Activated naive CD4-positive, alpha-beta T cell treated with anti-CD3 and anti-CD28 coated beads, Interleukin-2, amount 50 U/mL, for 16 hours (primary cell): ENCODE results near the gene CTBS.
A peak's percentile ranks its signal among the peaks of the same experiment; 100 is the strongest.
"Not testable (repeated sequence)": the region's sequence is repeated elsewhere in the genome, so short reads cannot be mapped to it uniquely, and the experiment has no call there.

Source experiments
- DNase-seq: peaks from one replicate; pipeline ENCODE4 v3.0.0-alpha.2; 2020

The CTBS gene, protein sequence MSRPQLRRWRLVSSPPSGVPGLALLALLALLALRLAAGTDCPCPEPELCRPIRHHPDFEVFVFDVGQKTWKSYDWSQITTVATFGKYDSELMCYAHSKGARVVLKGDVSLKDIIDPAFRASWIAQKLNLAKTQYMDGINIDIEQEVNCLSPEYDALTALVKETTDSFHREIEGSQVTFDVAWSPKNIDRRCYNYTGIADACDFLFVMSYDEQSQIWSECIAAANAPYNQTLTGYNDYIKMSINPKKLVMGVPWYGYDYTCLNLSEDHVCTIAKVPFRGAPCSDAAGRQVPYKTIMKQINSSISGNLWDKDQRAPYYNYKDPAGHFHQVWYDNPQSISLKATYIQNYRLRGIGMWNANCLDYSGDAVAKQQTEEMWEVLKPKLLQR

DNA sequence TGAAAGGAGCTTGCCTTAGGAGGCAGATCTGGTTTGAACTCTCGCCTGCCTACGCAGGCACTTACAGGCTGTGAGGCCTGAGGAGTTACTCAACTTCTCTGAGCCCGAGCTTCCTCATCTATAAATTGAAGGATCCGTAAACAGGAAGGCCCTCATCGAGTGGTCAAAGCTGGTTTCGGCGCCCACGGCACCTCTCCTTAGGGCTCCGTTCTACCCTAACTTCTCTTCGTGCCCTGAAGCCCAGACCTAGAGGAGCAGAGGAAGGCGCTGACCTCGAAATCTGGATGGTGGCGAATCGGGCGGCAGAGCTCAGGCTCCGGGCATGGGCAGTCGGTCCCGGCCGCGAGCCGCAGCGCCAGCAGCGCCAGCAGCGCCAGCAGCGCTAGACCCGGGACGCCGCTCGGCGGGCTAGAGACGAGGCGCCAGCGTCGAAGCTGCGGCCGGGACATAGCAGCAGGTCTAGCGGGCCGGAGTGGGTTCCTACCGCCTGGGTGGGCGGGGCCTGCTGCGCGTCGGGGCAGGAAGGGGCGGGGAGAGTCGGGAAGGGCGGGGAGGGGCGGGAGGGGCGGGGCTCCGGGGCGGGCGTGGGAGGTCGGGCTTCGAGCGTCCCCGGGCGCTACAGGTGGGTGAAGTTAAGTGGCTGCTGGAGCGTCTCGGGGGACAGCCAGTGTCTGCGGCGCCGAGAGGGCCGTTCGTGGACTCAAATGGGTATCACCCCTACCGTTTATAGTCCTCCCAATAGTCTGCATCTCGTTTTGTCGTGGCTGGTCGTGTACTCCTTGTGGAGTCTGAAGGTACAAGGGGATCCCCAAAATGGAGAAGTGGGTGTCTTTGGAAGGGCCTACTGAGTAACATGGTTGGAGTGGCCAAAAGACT, at the start of gene CTBS:
Gene CTBS, minus strand, starts transcription at position 474 of the 876 bp plus-strand sequence. Its CDS starts 25 bp downstream, at position 449.
- peak; percentile 82 for DNase-seq

DNA sequence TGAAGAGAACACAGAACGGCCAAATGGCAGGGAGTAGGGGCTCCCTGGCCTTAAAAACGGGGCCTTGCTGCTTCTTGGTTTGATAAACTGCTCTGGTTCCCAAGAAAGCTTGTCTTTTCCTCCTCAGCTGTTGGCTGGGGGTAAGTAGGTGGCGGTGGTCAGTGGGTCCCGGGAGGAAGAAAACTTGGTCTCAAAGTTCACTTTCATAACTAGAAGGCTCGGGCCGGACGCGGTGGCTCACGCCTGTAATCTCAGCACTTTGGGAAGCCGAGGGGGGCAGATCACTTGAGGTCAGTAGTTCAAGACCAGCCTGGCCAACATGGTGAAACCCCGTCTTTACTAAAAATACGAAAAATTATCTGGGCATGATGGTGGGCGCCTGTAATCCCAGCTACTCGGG, 47.3 kb upstream of the CTBS start:
- DNase-seq, result no peak

DNA sequence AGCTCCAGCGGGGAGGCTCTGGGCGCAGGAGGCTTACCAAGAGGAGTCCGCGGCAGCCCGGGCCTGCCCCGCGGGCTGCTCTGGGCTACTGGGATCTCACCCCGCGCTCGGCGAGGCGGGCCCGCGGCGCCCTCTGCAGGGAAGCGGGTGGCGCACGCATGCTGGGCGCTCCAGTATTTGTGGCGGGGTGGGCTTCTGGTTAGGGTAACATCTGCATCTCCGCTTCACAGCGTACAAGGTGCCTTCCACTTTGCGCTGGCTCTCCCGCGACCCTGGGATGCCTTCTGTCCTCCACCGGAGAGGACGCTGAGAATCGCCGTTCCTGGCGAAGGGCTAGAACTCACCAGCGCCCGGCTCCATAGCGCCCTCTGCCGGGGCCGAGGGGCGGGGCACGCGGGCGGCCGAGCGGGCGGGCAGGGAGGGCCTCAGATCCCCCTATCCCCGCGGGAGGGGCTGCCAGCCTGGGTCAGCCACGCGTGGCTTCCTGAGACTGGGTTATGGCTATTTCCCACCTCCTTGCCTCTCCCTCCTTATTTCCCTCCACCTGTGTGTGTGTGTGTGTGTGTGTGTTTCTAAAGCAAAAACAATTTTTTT, 46.6 kb upstream of the CTBS start:
- DNase-seq, result peak; percentile 80

DNA sequence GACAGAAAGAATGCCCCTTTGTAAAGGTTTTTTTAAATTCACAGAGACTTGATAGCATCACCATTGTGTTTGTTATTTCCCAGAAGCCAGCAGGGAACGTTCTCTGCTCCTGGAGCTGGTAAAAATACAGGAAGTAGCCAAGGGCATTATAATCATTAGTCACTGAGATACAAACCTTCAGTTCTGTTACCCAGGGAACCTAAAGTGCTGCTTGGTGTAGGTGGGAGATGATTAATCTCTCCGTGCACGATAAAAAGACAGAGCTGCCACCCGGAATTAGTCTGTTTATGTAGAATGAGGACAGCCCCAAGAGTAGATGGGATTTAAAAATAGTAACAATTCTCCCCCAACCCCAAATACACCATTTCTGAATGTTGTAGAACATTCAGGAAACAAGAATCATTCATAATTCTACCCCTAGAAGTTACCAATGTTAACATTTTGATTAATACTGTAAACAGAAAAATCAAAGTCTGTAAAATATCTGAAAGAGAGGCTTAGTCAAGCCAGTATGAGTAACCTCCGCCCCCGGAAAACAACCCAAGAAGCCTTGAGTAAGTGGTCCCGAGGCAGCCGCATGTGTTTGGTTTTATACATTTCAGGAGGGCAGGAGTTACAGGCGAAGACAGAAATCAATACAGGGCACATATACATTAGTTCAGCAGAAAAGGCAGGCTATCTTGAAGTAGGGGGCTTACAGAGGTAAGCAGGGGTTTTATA, 45.3 kb upstream of the CTBS start:
- DNase-seq, result peak; percentile 63

DNA sequence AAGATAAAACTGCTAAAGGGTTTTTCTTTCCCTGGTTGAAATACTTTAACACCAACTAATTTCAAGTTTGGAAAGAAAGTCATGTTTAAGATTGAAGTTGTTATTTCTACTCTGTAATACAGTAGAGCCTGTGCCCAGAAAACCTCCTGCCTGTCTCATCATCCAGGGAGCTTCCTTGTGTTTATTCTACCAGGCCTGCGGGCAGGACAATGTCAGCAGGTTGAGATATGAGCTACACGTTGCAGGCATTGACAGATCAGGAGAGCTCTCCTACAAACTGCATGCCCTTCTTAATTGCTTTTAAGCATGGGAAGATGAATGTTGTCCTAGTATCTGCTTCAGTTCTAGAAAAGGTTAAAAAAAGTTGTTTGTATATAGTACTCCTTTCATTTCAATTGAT, 43.1 kb upstream of the CTBS start:
- no peak for DNase-seq

DNA sequence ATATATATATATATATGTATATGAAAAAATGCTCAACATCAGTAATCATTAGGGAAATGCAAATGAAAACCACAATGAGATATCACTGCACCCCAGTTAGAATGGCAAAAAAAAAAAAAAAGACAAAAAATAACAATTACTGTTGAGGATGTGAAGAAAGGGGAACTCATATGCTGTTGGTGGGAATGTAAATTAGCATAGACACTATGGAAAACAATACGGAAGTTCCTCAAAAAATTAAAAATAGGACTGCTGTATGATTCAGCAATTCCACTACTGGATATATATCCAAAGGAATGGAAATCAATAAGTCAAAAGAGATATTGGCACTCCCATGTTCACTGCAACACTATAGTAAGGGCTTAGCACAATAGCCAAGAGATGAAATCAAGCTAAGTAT, 41.5 kb upstream of the CTBS start:
- DNase-seq, result no peak

DNA sequence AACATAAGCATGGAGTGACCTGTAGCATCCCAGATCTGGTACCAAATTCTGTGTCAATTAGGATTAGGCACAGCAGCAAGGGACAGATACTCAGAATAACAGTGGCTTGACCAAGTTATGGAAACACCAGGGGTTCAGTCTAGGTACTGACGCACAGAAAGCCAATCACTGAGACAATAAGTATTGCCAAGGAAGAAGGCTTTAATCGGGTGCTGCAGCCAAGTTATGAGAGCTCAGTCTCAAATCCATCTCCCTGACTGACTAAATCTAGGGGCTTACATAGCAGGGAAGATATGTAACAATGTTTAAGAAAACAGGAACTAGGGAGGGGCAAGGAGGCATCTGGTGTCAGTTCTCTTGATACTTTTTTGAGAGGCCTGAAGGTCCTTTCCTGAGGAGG, 39.6 kb upstream of the CTBS start:
- no peak for DNase-seq

DNA sequence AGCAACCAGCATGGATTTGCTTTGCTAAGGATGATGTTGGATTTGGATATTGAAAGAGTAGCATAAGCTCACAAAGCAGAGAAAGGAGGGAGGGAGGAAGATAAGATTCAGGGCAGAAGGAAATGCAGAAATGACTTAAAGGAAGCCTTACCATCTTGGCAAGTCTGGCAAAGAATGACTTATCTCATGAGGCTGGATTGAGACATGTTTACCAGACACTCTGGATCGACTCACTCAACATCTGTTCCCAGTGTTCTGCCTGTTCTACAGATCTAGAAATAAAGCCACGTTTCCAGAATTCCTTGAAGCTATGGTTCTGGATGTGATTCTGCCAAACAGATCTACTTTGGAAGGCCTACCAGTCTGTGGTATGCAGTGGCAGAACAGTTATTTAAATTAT, 38.8 kb upstream of the CTBS start:
- no peak for DNase-seq

DNA sequence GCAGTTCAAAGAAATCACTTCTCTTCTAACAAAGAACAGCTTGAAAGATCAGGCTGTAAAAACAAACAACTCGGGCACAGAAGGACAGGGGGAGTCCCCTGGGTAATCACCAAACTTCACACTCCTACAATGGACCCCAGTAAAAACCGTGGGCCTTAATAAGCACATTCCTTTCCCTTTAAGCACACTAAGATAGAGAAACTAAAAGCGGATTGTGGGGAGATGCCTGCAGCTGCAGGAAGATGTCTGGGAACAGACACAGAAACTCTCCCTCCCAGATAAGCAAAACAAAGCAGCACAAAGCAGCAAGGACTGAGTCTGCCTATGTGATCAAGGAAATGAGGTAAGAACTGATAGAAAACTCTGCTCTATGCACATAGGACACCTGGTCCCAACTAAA, 37.6 kb upstream of the CTBS start:
- no peak for DNase-seq

DNA sequence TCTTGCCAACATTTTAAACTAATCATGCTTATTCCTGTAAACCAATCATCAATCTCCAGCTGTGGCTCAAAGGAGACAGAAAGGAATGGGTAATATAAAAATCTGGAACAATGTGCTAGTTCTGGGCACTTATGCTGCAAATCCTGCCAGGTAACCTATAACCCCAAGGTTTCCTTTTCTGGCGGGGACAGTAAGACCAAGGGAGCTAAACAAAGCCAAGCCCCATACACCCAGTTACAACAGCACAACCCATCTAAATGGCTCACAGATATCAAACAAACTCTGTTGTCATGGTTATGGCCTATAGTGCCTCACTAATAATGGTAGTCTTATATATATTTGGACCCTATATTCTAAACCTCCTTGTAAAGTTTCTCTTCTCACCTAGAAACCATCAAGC, 36.9 kb upstream of the CTBS start:
- DNase-seq, result no peak

DNA sequence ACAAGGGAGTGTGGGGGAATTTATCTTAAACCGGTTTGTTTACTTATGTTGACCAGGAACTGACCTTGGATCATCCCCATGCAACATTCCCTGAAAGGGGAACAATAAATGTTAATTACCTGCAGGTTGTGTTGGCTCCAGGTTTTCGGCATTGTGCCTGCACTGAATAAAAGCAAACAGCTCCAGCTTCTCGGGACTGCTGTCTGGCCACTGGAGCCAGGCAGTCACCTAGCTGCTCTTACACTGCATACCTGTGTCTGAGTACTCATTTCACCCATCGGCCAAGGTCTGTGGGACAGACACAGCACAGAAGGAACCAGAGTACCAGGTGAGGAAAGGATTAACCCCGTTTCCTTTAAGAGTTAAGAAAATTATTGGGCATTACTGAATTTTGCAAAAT, 32.7 kb upstream of the CTBS start:
- no peak for DNase-seq

DNA sequence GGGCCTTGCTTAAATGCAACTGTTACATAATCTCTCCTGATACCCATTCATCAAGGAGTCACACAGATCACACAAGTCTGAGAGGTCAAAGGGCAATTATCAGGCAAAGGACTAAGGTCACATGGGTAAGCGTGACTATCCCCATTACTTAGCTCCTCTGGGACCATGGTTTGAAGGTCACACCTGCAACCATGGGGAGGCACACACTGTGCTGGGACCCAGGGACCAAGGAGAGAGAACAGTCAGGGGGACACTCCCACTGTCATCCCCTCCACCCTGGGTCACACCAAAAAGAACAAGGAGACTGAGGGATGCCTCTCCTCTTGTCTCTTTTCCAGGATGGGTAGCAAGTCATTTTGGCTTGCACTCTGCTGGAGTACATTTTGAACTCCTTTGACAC, 30.9 kb upstream of the CTBS start:
- DNase-seq, result no peak

DNA sequence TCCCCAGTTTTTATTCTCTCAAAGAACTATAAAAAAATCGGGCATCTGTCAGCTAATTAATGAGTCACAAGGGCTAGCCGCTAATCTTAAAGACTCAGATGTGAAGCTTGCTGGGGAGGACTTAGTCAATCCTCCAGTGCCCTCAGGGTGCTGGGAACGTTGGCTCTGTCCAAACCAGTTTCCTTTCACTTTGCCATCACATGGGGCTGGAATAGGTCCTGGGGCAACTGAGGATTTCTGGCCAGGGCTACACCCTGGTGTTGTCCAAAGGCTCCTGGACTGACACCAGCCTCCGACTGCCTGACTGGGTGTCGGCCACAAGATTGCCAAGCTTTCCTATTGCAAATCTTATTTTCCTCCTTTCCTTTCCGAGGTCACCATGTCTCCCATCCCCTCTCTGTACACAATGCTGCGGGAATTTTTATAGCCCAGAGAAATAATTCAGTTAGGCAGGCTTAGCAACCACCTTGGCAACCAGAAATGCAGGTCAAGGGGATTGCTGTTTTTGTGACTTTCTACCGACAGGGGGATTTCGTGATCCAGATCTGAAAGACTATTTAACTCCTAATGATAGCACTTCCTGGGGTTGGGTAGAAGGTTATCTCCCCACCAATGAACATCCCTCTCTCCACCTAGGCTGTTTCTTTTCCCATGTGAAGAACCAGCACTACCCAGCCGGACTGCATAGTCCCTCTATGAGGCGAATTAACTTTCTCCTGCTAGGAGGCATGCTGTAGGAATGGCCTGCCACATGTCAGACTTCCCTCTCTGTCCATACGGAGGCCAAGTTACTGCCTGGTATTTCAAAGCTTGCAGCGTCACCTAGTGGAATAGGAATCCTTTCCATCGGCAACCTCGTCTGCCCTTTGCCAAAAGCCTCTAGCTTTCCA, 29.9 kb upstream of the CTBS start:
- DNase-seq, result no peak

DNA sequence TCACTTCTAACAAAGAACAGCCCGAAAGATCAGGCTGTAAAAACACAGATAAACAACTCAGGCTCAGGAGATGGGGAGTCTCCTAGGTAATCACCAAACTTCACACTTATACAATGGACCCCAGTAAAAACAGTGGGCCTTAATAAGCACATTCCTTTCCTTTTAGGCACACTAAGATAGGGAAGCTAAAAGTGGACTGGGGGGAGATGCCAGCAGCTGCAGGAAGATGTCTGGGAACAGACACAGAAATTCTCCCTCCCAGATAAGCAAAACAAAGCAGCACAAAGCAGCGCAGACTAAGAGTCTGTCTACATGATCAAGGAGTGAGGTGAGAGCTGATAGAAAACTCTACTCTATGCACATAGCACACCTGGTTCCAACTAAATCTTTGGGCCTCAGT, 29.0 kb upstream of the CTBS start:
- no peak for DNase-seq

DNA sequence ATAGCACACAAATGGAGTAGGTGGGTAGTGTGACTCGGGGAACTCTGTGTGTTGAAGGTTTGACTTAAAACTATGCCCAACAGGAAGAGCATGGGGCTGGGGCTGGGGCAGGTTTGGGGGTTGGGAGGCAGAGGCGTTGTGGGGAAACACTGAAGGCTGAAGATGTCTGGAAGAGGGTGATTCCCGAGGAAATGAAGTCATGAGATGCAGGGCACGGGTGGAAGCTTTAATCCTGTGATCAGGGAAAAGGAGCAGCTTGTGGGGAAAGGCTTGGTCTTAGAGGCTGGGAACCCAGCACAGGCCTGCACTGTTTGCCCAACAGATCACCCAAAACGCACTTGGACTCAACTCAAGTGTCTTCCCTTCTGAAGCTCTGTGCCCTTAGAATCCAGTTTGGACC, 26.6 kb upstream of the CTBS start:
- DNase-seq, result no peak

DNA sequence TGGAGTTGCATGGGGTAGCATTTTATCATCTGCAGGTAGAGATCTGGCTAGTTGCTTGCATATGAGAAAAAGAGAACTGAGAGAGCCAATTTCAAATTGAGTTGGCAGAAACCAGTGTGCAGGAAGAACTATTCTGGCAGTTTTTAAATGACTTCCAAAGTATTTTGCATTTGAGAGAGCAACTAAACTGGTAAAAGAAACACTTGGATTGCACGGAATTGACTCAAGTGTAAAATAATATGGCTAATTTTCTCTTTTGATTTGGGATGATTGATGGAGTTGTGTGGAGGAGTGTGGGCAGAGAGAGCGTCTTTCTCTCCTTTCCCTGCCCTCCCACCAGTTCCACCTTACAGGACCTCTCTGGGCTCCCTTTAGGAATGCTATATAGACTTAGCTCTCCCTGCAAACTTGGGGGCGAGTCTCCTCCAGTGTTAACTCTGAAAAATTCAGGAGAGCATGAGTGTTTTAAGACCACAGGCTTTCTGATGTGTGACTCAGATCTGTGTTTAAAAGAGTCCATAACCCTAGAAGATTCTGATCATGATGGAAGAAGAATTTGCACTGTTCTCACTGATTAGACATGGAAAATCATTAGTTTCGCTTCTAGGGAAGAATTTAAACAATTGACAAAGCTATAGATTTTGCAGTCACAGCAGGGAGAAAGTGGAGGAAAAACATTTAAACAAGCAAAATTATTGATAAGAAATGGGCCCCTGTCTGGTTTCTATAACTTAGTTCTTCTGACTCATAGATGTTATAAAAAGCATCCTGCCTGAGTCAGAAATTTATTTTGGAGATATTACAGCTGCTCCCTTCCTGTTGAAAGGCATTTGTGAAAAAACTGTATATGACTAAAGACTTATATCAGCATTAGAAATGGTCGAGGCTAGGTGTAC, 24.9 kb upstream of the CTBS start:
- DNase-seq, result no peak

DNA sequence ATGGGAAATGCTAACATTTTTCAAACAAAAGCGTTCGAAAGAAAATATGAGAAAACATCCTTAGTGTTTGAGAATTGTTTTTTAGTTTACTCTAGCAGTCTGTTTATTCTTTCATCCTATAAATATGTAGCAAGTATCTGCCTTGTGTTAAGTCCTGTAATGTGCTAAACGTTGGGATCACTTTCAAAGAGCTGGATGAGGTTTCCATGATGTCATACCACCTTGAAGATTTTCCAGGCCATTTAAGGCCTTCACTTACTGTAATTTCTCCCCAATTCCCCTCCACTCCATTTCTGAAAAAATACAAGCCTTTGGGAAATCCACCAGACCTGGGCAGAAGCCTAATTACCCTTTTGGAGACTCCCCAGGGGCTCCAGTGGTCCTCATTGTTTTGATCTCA, 24.2 kb upstream of the CTBS start:
- DNase-seq, result no peak

DNA sequence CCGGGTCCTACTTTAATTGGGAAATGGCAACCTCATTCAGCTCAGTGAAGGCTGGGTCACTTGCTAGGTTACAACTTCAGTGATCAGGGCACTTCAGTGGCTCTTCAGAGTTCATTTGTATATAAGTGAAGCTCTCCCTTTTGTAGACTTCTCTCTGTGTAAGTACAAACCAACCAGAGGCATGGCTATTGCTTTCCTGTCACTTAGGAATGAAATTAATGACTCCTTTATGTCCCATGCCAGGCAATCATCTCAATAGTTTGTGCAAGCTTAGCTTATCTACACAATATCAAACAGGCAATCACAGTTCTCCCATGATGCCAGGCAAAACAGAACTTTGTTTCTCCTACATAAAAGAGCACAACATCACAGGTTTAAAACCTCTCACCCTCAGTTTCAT, 22.8 kb upstream of the CTBS start:
- DNase-seq, result no peak

DNA sequence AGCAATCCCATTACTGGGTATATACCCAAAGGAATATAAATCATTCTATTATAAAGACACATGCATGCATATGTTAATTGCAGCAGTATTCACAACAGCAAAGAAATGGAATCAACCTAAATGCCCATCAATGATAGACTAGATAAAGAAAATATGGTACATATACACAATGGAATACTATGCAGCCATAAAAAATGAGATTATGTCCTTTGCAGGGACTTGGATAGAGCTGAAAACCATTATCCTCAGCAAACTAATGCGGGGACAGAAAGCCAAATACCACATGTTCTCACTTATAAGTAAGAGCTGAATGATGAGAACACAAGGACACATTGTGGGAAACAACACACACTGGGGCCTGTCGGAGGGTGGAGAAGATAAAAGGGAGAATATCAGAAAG, 20.7 kb upstream of the CTBS start:
- DNase-seq, result not testable (repeated sequence)

DNA sequence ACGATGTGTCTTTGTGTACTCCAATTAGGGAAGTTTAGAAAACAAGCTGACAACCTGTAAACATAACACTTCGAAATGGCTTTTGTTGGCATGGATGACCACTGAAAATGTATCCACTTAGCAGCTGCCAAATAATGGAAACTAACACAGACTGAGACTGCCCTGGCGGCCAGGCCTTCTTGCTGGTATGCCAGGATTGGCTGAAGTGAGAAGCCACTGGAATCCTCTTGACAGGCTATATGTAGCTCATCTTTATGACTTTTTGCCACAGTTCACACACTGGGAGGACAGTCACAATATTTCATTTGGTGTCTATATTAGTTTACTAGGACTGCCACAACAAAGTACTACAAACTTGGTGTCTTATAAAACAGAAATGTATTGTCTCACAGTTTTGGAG, 12.9 kb upstream of the CTBS start:
- DNase-seq, result no peak

DNA sequence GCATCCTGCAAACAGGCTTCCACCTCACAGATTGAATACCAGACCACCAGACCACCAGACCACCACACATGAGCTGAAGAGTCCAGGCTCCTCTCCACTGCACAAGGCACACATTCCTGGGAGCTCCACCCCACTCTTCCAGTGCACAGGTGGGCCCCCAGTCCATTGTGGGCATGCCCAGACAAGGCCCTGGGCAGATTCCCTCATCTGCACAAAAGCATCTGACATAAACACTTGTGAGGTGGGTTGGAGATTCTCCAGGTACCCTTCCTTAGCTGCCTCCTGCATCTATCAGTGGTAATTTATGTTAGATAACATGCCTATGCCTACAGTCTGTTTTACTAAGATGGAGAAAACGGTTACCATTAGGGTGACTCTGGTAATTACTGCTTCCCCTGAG, 11.6 kb upstream of the CTBS start:
- no peak for DNase-seq
